GM23248 (cell line): Measurements from ENCODE around the gene SLC25A18. TPM values are rescaled to one million over a fixed set of nuclear protein-coding genes. Genes with fewer than 3 reads are reported as not detected.

Source experiments
- DNase-seq: peaks from one replicate; pipeline ENCODE4 v3.0.0-alpha.2; 2015
- H2AFZ ChIP-seq: fragments of 200-600 bp; sonication (generic); 2 replicates; pipeline ENCODE4 v1.6.1; 2016; ENCODE audit warnings: antibody characterized with exemption
- H3F3A ChIP-seq: fragments of 200-600 bp; sonication (generic); 2 replicates; pipeline ENCODE4 v1.6.1; 2016; ENCODE audit warnings: mild to moderate bottlenecking, antibody characterized with exemption, mixed run types; ENCODE audit not compliant: insufficient read depth
- H3K27ac ChIP-seq: fragments of 200-600 bp; sonication (generic); 2 replicates; pipeline ENCODE4 v1.5.1; 2016; ENCODE audit warnings: mild to moderate bottlenecking
- H3K27me3 ChIP-seq: fragments of 200-600 bp; sonication (generic); replicated peaks from 2 replicates; pipeline ENCODE4 v1.6.1; 2016; ENCODE audit warnings: mild to moderate bottlenecking; ENCODE audit not compliant: insufficient read depth
- H3K36me3 ChIP-seq: fragments of 200-600 bp; sonication (generic); 2 replicates; pipeline ENCODE4 v1.6.1; 2016; ENCODE audit warnings: low read depth, mild to moderate bottlenecking
- H3K4me1 ChIP-seq: fragments of 200-600 bp; sonication (generic); 2 replicates; pipeline ENCODE4 v1.6.1; 2016; ENCODE audit warnings: mild to moderate bottlenecking; ENCODE audit not compliant: insufficient read depth
- H3K4me2 ChIP-seq: fragments of 200-600 bp; sonication (generic); one replicate; pipeline ENCODE4 v1.6.1; 2016; ENCODE audit warnings: mild to moderate bottlenecking; ENCODE audit not compliant: unreplicated experiment
- H3K4me3 ChIP-seq: fragments of 200-600 bp; sonication (generic); 2 replicates; pipeline ENCODE4 v1.5.1; 2016; ENCODE audit warnings: mild to moderate bottlenecking
- H3K79me2 ChIP-seq: fragments of 200-600 bp; sonication (generic); 2 replicates; pipeline ENCODE4 v1.6.1; 2016; ENCODE audit warnings: mild to moderate bottlenecking; ENCODE audit not compliant: insufficient read depth
- H3K9ac ChIP-seq: fragments of 200-600 bp; sonication (generic); 2 replicates; pipeline ENCODE4 v1.6.1; 2016; ENCODE audit warnings: mild to moderate bottlenecking
- H3K9me2 ChIP-seq: fragments of 200-600 bp; sonication (generic); 2 replicates; pipeline ENCODE4 v1.6.1; 2016; ENCODE audit warnings: mixed run types, mild to moderate bottlenecking, moderate library complexity; ENCODE audit not compliant: insufficient read depth
- H3K9me3 ChIP-seq: fragments of 200-600 bp; sonication (generic); one replicate; pipeline ENCODE4 v1.6.1; 2017; ENCODE audit warnings: low read depth
- H4K20me1 ChIP-seq: fragments of 200-600 bp; sonication (generic); 2 replicates; pipeline ENCODE4 v1.6.0; 2016; ENCODE audit not compliant: insufficient read depth
- EZH2 ChIP-seq: fragments of 200-600 bp; sonication (generic); IDR thresholded peaks from 2 replicates; pipeline ENCODE4 v1.6.1; 2018; ENCODE audit warnings: antibody characterized with exemption, mild to moderate bottlenecking; ENCODE audit not compliant: insufficient read depth, poor library complexity, severe bottlenecking
- EZH2phosphoT487 ChIP-seq: fragments of 200-600 bp; sonication (generic); IDR thresholded peaks from 2 replicates; pipeline ENCODE4 v1.6.1; 2018; ENCODE audit warnings: antibody characterized with exemption, moderate library complexity, mild to moderate bottlenecking, low read depth; ENCODE audit not compliant: insufficient read depth
- WGBS, 2 experiments: methylation state at CpG; one replicate each; pipeline ENCODE4 v1.1.6; 2015 to 2017; ENCODE audit warnings: low lambda C conversion rate in 2 of 2, low coverage in 1 of 2; ENCODE audit errors: missing lambda C conversion rate in 2 of 2; 5-methylcytosine and 5-hydroxymethylcytosine counted together
- in situ Hi-C: fragments of 300-500 bp; cut with MboI; formaldehyde crosslinking; loops from 2 replicates; pipeline ENCODE4 v1.15.0; 2020
- polyA plus RNA-seq: library from polyadenylated mRNA; unstranded; fragments of >200 nt; fragmentation: Nextera tagmentation; extraction: Ambion mirVana; gene quantifications from 2 replicates; pipeline ENCODE4 v1.2.1, GENCODE V29; 2016
- total RNA-seq: library from RNA; depleted of rRNA; stranded (reverse); fragments of >200 nt; shearing (Covaris generic); gene quantifications from 2 replicates; pipeline ENCODE4 v1.2.3, GENCODE V29; 2014

Gene SLC25A18
- total and polyA plus RNA-seq, 2 experiments from 2014 or later: not detected

DNA sequence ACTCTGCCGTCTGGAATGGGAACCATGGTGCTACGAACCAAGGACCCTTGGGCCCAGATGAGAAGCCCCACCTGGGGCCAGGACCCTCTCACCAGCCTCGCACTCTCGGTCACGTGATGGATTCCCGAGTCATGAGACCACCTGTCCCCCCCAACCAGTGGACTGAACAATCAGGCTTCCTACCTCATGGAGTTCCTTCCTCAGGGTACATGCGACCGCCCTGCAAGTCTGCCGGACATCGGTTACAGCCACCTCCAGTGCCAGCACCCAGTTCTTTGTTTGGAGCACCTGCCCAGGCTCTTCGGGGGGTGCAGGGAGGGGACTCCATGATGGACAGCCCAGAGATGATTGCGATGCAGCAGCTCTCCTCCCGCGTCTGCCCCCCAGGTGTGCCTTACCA is 20.8 kb upstream of the SLC25A18 start:
- Histone ChIP-seq H3K4me3 (no peak overlapping the region), H3K9me2 (no peaks in the 10 kb centered on the region), H2AFZ (no peak overlapping the region), H3K9ac (no peak overlapping the region), H3K27ac (no peak overlapping the region), H3K27me3 (peaks cover 9% of the 10 kb centered on the region; the same call in 1 of the 2 replicates), H3K79me2 (no peaks in the 10 kb centered on the region), H4K20me1 (no peaks in the 10 kb centered on the region), H3K4me1 (no peaks in the 10 kb centered on the region), H3K36me3 (no peaks in the 10 kb centered on the region), H3F3A (no peaks in the 10 kb centered on the region), H3K9me3 (no peaks in the 10 kb centered on the region), H3K4me2 (no peak overlapping the region)
- 65 to 66% methylated on average over 14 of the region's 14 CpGs for WGBS, 2 experiments
- in situ Hi-C loops: no loop called here
- no peak for TF ChIP-seq EZH2
- no peak for DNase-seq

DNA sequence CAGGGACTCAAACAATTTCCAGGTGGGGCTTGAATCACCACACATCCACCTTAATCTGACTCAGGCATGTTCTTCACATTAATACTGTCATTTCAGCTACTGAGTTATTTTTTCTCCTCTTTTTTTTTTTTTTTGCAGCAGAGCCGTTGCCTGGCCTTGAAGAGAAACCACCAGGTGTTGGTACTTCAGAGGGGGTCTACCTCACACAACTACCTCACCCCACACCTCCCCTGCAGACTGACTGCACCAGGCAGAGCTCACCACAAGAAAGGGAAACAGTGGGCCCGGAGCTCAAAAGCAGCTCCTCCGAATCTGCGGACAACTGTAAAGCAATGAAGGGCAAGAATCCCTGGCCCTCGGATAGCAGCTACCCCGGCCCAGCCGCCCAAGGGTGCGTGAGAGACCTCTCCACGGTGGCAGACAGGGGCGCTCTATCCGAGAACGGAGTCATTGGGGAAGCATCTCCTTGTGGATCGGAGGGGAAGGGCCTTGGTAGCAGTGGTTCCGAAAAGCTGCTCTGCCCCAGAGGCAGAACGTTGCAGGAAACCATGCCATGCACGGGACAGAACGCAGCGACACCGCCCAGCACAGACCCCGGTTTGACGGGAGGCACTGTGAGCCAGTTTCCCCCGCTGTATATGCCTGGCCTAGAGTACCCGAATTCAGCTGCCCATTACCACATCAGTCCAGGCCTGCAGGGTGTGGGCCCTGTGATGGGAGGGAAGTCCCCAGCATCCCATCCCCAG is 15.1 kb upstream of the SLC25A18 start:
- no peak overlapping the region for H3K27ac ChIP-seq
- WGBS, 2 experiments: 79 to 84% methylated on average over 23 of the region's 23 CpGs

DNA sequence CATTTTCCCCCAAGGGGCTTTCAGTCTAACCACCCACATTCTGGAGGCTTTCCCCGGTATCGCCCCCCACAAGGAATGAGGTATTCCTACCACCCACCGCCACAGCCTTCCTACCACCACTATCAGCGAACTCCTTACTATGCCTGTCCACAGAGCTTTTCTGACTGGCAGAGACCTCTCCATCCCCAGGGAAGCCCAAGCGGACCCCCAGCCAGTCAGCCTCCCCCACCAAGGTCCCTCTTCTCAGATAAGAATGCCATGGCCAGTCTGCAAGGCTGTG is 14.6 kb upstream of the SLC25A18 start:
- WGBS, 2 experiments: 71 to 77% methylated on average over 5 of the region's 5 CpGs
- H3K9me3 ChIP-seq: no peaks in the 10 kb centered on the region
- no peak overlapping the region for H3K9ac ChIP-seq
- no peaks in the 10 kb centered on the region for H3K4me1 ChIP-seq
- no peaks in the 10 kb centered on the region for H3K36me3 ChIP-seq
- no peak overlapping the region for H3K4me2 ChIP-seq
- in situ Hi-C loops: no loop called here
- no peaks in the 10 kb centered on the region for H3K9me2 ChIP-seq
- H4K20me1 ChIP-seq: no peaks in the 10 kb centered on the region
- TF ChIP-seq EZH2phosphoT487 (no peak), EZH2 (no peak)
- H3K79me2 ChIP-seq: no peaks in the 10 kb centered on the region
- H3F3A ChIP-seq: no peaks in the 10 kb centered on the region
- no peak overlapping the region for H2AFZ ChIP-seq
- no peak for DNase-seq
- H3K27ac ChIP-seq: no peak overlapping the region
- H3K4me3 ChIP-seq: no peak overlapping the region
- no peaks in the 10 kb centered on the region for H3K27me3 ChIP-seq

More for the DNA sequence above, 15.1 kb upstream of the SLC25A18 start:
- DNase-seq: no peak
- no peak overlapping the region for H3K4me3 ChIP-seq
- no peaks in the 10 kb centered on the region for H3K27me3 ChIP-seq
- in situ Hi-C loops: no loop called here
- H3K4me2 ChIP-seq: no peak overlapping the region
- H3K79me2 ChIP-seq: no peaks in the 10 kb centered on the region
- no peaks in the 10 kb centered on the region for H3K9me3 ChIP-seq
- H3K36me3 ChIP-seq: no peaks in the 10 kb centered on the region
- no peaks in the 10 kb centered on the region for H3F3A ChIP-seq
- H3K9me2 ChIP-seq: no peaks in the 10 kb centered on the region
- no peak overlapping the region for H2AFZ ChIP-seq
- no peaks in the 10 kb centered on the region for H3K4me1 ChIP-seq
- H3K9ac ChIP-seq: no peak overlapping the region
- H4K20me1 ChIP-seq: no peaks in the 10 kb centered on the region
- no peak for TF ChIP-seq EZH2phosphoT487
- TF ChIP-seq EZH2: no peak

DNA sequence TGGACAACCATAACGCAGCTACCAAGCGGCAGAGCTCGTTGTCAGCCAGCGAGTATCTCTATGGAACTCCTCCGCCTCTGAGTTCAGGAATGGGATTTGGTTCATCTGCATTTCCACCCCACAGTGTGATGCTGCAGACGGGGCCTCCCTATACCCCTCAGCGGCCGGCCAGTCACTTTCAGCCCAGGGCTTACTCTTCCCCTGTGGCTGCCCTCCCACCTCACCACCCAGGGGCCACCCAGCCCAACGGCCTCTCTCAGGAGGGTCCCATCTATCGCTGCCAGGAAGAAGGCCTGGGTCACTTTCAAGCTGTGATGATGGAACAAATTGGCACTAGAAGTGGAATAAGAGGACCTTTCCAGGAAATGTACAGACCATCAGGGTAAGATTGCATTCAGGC is 14.1 kb upstream of the SLC25A18 start:
- no peaks in the 10 kb centered on the region for H3K79me2 ChIP-seq
- H3K9me2 ChIP-seq: no peaks in the 10 kb centered on the region
- no peaks in the 10 kb centered on the region for H3K27me3 ChIP-seq
- H2AFZ ChIP-seq: no peak overlapping the region
- no peaks in the 10 kb centered on the region for H3F3A ChIP-seq
- H3K9me3 ChIP-seq: no peaks in the 10 kb centered on the region
- DNase-seq: no peak
- no peak overlapping the region for H3K27ac ChIP-seq
- no peak overlapping the region for H3K4me2 ChIP-seq
- H3K9ac ChIP-seq: no peak overlapping the region
- in situ Hi-C loops: no loop called here
- 76% methylated on average over 10 of the region's 10 CpGs for whole genome bisulfite sequencing, 2 experiments
- no peaks in the 10 kb centered on the region for H3K36me3 ChIP-seq
- no peaks in the 10 kb centered on the region for H4K20me1 ChIP-seq
- H3K4me1 ChIP-seq: no peaks in the 10 kb centered on the region
- H3K4me3 ChIP-seq: no peak overlapping the region
- no peak for TF ChIP-seq EZH2phosphoT487
- TF ChIP-seq EZH2: no peak

DNA sequence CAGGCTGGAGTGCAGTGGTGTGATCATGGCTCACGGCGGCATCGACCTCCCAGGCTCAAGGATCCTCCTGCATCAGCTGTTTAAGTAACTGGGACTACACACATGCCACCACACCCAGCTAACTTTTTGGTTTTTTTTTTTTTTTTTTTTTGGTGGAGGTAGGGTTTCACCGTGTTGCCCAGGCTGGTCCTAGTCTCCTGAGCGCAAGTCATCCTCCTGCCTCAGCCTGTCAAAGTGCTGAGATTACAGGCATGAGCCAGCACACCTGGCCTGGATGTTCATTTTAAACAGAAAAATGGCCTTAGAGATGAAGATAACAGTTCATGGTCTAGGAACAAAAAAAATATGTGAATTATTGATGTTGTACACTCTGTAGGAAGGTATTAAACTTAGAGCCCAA is 13.6 kb upstream of the SLC25A18 start:
- no peak overlapping the region for H3K27ac ChIP-seq
- H3K9me3 ChIP-seq: no peaks in the 10 kb centered on the region
- no peak overlapping the region for H3K4me2 ChIP-seq
- no peaks in the 10 kb centered on the region for H3K36me3 ChIP-seq
- H3K9ac ChIP-seq: no peak overlapping the region
- TF ChIP-seq EZH2phosphoT487: no peak
- TF ChIP-seq EZH2: no peak
- DNase-seq: no peak
- 66% methylated on average over 5 of the region's 5 CpGs for WGBS, 2 experiments
- in situ Hi-C loops: no loop called here
- no peak overlapping the region for H2AFZ ChIP-seq
- no peaks in the 10 kb centered on the region for H4K20me1 ChIP-seq
- H3K9me2 ChIP-seq: no peaks in the 10 kb centered on the region
- no peaks in the 10 kb centered on the region for H3F3A ChIP-seq
- no peak overlapping the region for H3K4me3 ChIP-seq
- no peaks in the 10 kb centered on the region for H3K4me1 ChIP-seq
- no peaks in the 10 kb centered on the region for H3K27me3 ChIP-seq
- no peaks in the 10 kb centered on the region for H3K79me2 ChIP-seq
